Glomerular visceral epithelial cell (primary cell): ENCODE results near the gene OR6S1.
"Not testable (repeated sequence)": the region's sequence is repeated elsewhere in the genome, so short reads cannot be mapped to it uniquely, and the experiment has no call there.

Source experiments
- DNase-seq: peaks from one replicate; pipeline ENCODE4 v3.0.0-alpha.2; 2016; ENCODE audit errors: extremely low spot score

OR6S1 gene

DNA sequence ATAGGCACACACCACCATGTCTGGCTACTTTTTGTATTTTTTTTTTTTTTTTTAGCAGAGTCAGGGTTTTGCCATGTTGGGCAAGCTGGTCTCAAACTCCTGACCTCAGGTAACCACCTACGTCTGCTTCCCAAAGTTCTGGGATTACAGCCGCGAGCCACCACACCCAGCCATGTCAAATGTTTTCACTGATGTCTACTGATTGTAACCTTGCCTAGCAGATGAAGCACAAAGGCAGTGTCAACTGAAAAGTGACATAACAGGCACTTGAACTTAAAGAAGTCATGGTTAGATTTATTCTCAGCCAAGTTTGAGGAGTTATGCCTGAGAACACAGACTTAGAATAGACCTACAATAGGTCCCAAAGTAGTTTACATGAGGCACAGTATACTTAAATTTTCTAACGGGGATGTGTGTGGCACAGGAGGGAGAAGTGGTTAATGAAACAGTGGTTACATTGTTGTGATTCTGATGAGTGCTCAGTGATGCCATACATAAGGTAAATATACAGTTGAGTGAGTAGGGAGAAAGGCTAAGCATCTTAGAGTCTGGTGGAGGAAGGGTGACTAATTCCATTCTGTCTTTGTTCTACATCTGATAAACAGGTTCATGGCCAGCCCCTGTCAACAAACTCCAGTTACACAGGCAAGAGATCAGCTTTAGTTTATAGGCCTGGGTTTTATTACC is 30.2 kb upstream of the OR6S1 start:
- no peak for DNase-seq

- DNase-seq, result no peak
These were observed 27.5 kb upstream of the OR6S1 start for GRCh38 chr14:20668969-20669368.

DNA sequence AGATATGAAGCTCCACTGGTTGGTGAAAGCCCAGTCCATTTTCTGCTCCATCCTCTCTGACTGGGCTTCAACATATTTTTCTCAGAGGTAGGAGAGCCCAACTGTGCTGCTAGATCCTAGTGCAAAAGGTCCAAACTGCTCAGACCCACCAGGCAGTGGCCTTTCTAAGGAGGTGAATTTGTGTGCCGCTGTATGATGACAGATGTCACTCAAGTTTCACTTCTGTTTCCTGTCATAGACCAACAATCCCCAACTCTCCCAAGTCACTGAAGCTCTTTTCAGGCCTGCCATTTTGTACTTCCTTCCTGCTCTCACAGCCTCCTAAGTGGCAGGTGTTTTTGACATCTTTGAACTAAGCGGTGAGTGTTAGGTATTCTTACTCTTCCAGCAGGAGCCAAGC is 26.5 kb upstream of the OR6S1 start:
- no peak for DNase-seq

GRCh38 chr14:20666400-20666961 is 25.0 kb upstream of the OR6S1 start:
- not testable (repeated sequence) for DNase-seq

GRCh38 chr14:20662968-20663732 is 21.7 kb upstream of the OR6S1 start:
- DNase-seq, result peak; percentile 65

DNA sequence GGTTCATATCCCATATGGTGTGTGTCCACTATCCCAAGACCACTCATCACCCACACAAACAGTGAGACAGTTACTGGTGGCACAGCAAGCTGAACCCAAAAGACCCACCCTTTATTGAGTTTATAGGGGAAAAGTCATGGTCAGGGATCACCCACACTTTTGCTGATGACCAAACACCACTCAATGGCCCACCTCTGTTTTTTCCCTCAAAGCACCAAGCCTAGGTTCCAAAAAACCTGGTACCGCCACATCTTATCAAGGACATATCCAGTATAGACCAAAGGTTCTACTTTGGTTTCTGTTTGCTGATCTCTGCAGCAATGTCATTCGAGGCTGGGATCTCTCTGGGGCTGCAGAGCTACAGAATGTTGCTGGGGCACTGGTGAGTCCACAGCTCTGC is 19.7 kb upstream of the OR6S1 start:
- DNase-seq, result no peak

- DNase-seq, result no peak
These were observed 18.4 kb upstream of the OR6S1 start for GRCh38 chr14:20659813-20660395.

DNA sequence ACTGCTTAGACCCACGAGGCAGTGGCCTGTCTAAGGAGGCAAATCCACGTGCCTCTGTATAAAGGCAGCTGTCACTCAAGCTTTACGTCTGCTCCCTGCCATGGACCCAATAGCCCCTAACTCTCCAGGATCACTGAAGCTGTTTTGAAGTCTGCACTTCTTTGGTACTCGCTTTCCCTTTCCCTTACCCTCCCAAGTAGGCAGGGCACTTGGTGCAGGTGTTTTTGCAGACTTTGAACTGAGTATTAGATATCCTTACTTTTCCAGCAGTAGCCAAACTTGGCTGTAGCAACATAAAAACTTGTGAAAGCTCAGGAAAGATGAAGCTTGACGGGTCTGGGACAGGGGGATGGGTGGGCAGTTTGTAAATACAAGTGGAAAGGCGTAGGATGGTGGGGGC is 17.8 kb upstream of the OR6S1 start:
- no peak for DNase-seq

- DNase-seq, result no peak
These were observed 16.8 kb upstream of the OR6S1 start for GRCh38 chr14:20658246-20658645.

GRCh38 chr14:20657216-20658211 is 16.0 kb upstream of the OR6S1 start:
- DNase-seq, result no peak

DNA sequence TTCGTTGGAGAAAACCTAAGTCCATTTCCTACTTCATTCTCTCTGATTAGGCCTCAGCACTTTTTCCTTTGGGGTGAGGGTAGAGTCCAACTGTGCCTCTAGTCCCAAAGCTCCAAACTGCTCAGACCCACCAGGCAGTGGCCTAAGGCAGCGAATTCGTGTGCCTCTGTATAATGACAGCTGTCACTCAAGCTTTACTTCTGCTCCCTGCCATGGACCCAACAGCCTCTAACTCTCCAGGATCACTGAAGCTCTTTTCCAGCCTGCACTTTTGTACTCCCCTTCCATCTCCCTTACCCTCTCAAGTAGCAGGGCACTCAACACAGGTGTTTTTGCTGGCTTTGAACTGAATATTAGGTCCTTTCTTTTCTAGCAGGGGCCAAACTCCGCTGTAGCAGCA is 14.8 kb upstream of the OR6S1 start:
- no peak for DNase-seq

- no peak for DNase-seq
These were observed 14.4 kb upstream of the OR6S1 start for GRCh38 chr14:20655851-20656250.

DNA sequence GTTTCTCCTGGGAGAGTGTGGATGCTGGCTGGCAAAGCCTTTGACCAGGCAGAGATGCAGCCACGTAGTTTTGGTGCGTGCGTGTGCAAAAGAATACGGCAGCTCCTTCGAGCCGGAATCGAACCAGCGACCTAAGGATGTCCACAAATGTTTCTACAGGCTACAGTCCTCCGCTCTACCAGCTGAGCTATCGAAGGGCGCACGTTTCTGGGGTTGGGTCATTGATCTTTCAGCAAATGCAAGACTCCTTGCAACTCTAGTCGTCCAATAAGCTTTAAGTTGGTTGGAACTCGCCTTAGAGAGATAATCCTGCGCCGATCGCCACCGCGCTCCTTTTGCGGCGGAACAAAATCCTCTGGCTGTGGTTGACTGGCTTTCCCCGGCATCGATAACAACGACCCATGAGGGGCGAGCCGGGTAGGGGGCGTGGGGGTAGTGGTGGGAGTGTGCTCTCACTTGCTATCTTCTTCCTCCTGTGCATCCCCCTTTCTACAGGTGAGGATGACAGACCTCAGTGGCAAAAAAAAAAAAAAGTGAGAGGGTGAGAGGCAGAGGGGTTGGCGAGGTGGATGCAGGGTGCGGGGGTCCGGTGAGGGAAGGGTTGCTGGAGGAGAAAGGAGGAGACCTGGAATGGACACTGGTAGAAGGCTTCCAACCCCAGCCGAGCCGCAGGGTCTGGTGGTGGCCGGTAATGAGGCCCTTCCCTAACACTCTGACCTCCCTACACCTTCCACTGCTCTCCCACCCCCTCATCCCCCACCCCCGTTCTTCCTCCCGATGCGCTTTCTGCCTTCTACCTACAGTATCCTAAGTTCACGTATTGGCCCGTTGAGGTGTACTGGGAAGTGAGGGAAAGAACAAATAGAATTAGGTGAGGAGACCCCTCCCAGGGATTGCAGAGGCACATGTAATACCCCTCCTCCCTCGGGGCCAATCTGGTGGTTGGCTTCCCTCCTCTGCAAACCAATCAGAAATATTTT is 11.8 kb upstream of the OR6S1 start:
- peak; percentile 11 for DNase-seq

DNA sequence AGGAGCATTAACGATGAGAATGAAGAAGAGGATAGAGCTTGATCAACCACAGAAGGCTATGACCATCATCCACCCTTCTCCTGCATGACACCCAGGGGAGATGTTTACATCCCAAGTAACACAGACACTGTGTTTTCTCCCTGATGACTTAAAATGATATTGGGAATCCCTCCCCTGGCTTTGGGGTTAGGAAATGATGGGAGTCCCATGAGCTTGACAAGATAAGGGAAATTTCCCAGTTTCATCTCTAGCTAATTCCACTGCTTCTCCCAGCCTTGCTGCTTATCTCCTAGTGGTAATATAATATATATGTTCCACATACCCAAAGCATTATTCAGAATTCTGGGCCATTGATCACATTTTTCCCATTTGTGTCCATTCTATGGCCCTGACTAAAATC is 4.0 kb upstream of the OR6S1 start:
- DNase-seq, result no peak

DNA sequence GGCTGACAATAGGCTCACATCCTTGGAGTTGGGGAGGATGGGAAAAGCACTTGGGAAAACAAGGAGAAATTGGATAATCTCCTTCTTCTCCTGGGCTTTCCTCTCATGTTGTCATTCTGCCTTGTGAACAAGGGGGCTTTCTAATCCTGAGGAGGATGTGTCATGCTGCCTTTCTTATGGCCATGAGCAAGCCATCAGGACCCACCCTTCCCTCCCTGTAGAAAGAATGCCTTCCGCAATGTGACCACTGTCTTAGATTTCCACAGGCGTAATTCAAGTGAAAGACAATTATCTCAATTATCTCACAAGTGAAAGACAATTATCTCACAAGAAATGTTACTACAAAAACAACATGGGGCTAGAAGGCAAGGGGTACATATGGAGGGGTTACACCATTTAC is 3.0 kb upstream of the OR6S1 start:
- no peak for DNase-seq

DNA sequence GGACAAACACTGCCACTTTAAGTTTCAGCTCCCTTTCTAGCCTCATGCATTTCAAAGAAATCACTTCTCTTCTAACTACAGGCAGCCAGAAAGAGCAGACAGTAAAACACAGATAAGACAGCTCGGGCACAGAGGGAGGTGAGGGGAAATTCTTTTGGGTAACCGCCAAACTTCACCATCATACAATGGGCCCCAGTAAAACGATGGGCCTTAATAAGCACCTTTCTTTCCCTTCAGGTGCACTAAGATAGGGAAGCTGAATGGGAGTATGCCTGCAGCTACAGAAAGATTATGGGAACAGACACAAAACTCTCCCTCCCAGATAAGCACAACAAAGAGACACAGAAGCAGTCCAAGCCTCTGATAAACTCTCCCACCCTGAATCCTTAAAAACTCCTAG is 1.3 kb upstream of the OR6S1 start:
- not testable (repeated sequence) for DNase-seq

- DNase-seq, result no peak
These were observed 691 bp upstream of the OR6S1 start for GRCh38 chr14:20642182-20642581.

DNA sequence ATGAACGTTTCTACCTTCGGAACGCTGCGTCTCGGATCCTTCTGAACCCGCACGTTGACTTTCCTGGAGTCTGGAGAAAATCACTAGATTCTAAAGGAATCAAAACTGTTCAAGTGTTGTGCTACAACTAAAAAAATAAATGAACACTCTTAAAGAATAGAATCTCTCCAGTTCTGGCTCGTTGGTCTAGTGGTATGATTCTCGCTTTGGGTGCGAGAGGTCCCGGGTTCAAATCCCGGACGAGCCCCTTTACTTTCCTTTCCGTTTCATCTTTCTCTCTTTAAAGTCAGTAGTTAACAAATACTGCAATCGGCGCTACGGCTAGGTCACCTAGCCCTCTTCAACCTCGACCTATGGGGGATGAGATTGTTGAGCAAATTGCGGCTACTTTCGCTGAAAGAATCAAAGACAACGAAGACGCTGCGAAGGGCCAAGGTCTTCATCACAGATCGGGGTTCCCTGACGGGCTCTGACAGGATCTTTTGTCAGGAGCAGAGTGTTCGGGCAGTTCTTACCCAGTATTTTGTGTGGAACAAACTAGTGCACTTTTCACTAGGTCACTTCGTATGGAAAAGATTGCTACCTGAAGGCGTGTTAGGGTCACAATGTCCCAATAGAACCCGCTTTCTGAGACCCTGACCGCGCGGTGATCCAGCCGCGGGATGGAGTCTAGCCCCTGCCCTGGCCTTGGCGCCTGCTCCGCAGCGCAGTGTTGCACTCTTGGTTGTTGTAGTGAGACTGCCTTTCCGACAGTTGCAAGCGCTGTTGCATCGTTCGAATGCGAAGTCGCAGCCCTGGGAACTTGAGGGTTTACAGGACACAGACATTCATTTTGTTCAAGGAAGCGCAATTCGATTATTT is 8.4 kb downstream of the OR6S1 start:
- peak; percentile 81 for DNase-seq

- no peak for DNase-seq
These were observed 9.1 kb downstream of the OR6S1 start for GRCh38 chr14:20632448-20632830.
